Retinal pigment epithelial cell (primary cell): Measurements from ENCODE around the gene SFMBT1.

Source experiments
- DNase-seq: peaks from one replicate; pipeline ENCODE4 v3.0.0-alpha.2; 2010; ENCODE audit warnings: low read depth
- H3K4me3 ChIP-seq: 2 replicates; pipeline ENCODE4 v1.5.1; 2011; ENCODE audit warnings: mild to moderate bottlenecking, low read length, control low read depth, moderate library complexity
- TF ChIP-seq, protein P1 (sequence below): conservative IDR thresholded peaks from 2 replicates; pipeline ENCODE4 v1.5.1; 2011; ENCODE audit warnings: low read depth, low read length, control low read depth, inconsistent platforms

SFMBT1 gene

DNA sequence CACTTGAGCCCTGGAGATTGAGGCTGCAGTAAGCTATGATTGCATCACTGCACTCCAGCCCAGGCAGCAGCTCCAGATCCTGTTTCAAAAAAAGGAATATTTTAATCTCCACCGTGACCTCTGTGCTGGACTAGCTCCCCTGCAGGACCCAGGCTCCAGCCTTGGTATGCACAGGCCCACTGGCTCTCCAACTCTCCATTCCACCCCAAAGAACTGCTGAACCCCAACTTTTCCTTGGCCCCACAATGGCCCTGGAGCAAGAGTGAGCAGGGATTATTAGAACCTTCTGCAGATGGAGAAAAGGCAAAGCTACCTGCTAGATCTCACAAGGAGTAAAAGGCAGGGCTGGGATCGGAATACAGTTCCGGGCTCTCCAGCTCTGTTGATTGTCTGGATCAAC lies 32.8 kb upstream of the SFMBT1 start:
- TF ChIP-seq, protein P1, sequence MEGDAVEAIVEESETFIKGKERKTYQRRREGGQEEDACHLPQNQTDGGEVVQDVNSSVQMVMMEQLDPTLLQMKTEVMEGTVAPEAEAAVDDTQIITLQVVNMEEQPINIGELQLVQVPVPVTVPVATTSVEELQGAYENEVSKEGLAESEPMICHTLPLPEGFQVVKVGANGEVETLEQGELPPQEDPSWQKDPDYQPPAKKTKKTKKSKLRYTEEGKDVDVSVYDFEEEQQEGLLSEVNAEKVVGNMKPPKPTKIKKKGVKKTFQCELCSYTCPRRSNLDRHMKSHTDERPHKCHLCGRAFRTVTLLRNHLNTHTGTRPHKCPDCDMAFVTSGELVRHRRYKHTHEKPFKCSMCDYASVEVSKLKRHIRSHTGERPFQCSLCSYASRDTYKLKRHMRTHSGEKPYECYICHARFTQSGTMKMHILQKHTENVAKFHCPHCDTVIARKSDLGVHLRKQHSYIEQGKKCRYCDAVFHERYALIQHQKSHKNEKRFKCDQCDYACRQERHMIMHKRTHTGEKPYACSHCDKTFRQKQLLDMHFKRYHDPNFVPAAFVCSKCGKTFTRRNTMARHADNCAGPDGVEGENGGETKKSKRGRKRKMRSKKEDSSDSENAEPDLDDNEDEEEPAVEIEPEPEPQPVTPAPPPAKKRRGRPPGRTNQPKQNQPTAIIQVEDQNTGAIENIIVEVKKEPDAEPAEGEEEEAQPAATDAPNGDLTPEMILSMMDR = no peak
- H3K4me3 ChIP-seq = no peak overlapping the region
- DNase-seq = no peak

DNA sequence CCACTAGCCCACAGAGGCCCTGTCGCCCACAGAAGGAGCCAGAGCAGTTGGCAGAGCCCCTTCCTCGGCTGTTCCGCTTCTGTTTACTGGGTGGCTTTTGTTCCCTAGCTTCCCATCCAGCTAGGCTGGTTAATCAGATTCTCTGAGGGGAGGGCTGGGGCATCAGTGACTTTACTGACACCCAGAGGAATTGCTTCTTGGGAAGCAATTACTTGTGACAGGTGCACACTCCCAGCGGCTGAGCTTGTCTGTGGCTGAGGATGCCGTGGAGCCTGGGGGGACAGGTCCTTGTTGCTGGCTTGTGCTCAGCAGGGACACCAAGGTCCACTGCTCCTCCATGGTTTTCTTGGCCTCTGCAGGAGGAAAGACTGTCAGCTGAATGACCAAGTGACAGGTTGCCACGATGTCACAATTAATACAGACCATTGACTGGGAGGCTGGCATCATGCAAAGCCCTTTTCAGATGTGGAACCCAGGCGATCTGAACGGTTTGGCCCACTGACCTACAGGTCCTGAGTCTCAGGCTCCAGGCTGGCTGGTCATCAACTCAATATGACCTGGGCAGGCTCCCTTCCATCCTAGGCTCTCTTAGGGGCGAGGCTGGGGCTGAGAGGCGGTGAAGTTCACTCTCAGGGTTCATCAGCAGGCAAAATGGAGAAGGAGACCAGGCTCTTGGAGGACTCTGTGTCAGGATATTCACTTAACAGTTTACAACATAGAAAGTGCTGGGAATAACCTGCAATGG lies 31.8 kb upstream of the SFMBT1 start:
- TF ChIP-seq, protein P1 = no peak

DNA sequence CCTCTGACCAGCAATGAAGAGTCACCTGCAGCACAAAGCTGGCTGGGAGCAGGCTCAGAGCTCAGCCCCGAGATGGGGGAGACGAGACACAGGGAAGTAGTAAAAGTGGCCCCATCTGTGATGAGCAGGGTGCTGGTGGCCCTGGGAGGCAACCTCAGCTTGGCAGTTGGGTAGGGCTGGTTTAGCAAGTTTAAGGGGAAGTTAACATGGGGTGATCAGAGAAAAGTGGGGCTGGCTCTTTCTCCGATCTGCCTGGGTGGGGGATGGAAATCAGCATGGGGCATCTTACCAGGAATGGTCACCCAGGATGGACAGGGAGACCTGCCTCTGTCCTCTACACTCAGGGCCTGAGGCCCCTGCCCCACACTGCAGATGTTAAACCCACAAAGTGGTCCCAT lies 29.9 kb upstream of the SFMBT1 start:
- H3K4me3 ChIP-seq = no peak overlapping the region
- TF ChIP-seq, protein P1 = no peak
- no peak for DNase-seq

More for the DNA sequence above, 31.8 kb upstream of the SFMBT1 start:
- DNase-seq = no peak
- H3K4me3 ChIP-seq = no peak overlapping the region

DNA sequence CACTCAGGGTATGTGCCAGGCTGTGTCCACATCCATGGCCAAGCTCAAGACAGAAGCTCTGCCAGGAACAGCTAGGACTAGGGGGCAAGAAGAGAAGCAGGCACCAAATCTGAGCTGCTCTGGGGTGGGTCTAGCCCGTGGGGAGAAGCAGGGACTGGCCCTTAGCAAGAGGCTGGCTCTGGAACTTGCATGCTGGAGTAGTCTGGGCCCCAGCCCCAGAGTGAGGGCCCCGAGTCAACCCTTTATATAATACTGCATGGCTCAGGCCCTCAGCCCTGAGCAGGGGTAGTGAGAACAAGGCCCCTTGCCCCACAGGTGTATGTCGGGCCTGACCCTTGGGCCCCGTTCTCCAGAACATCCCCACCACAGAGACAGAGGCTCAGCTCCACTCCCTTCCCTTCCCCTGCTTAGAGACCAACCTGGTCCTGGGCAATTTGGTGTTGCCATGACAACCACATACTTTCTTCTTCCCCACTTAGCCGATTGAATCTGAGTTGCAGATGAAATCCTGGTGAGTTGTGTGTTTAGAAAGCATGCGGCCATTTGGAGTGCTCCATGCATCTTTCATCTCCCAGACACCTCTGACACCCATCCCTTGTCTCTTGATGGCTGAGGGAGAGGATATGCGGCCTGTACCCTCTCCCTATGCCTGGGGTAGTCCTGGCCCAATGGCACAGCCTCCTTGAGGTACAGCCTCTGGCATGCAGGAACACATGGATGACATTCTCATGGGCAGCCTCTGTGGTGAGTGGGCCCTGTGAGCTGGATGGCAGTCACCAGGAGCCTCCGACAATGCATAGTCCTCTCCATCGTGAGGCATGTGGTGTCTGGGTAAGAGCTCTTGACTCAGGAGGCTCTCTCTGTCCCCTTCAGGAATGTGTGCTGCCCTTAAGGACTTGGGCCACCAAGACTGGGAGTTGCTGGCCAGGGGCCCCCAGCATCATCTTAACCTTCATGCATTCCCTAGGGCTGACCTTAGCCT lies 29.2 kb upstream of the SFMBT1 start:
- TF ChIP-seq, protein P1 = no peak
- no peak for DNase-seq
- no peak overlapping the region for H3K4me3 ChIP-seq

DNA sequence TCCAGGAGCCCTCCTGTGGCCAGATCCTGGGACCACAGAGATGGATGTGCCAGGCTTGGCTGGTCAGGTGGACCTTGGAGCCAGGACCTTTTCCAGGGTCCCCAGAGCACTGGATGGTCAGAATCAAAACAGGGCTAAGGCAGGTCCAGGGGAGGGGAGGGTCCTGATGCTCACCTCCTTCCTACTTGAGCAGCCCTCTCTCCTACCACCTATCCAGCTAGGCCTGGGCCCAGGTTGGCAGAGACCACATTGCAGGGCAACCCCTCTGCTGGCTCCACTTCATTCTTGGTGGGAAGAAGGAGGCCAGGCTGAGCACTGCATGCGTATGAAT lies 28.5 kb upstream of the SFMBT1 start:
- TF ChIP-seq, protein P1 = no peak
- H3K4me3 ChIP-seq = no peak overlapping the region
- no peak for DNase-seq

DNA sequence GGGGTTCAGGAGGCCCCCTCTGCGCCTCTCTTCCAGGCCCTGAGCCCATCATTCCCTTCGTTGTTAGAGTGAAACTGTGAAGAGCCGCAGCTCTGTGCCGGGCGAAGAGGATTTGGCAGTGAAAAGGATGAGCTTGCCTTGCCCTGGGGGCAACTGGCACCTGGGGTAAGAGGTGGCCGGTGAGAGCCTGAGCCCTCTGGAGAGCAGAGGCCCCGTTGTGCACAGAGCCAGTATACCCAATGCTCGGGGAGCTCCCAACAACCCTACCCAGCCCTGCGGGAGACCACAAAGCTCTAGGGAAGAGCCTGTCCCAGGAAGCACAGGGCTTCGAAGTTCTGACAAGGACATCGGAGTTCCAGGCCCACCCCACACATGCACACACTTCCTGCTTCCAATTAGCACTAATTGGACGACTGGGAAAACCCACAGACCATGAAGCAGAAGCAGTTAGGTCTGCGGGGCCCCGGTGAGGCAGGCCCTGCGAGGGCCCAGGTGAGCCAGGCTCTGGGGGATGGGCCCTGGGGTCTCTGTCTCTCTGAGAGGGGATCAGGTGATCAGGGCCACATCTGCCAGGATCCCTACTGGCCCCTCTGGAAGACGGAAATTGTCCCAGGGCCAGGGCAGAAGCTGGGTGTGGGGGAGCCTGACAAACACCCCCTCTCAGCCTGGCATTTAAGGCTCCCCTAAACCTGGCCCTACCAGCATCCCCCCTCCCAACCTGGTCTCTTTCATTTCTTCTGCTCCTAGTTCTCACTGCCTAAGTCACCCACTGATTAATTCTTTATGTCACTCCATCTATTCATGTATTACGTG lies 27.9 kb upstream of the SFMBT1 start:
- DNase-seq = no peak
- H3K4me3 ChIP-seq = no peak overlapping the region
- TF ChIP-seq, protein P1 = no peak
